HG03196 (cell line): ENCODE data around the gene NSMCE1.
"Not testable (repeated sequence)": the region's sequence is repeated elsewhere in the genome, so short reads cannot be mapped to it uniquely, and the experiment has no call there.

Experiments used
- ATAC-seq: cut with Tn5 transposase; IDR thresholded peaks from one replicate; pipeline ENCODE4 v1.9.1; 2021; ENCODE audit not compliant: unreplicated experiment

The NSMCE1 gene

DNA sequence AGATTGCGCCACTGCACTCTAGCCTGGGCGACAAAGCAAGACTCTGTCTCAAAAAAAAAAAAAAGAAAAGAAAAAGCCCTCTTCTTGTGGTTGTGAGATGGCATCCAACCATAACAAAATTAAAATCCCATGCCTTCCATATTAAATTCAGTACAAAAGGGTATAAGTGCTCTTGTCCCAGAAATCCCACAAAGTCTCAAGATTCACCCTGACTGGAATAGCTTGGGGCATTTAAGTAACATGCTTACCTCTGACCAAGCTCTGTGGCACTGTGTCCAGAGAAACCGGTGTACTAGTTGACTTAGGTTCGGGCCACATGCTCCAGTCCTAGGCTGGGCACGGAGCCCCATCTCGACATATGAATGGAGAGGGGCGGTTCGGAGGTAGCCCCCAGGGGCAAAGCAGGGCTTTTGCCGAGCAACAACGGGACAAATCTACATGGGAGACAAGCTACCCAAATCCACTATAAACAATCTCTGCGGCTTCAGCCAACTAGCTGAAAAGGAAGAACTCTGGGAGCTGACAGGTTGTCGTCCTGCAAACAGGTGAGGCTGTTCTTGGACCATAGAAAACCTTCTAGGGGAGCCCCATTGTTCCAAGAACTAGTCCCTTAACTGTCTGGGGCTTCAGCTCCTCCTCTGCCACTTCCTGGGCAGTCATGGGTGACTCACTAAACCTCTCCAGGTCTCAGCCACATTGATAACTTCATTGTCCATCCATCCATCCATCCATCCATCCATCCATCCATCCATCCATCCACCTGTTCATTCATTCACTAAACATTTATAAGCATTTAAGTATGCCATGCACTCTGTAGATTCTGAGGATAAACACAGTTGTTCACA lies 34.9 kb upstream of the NSMCE1 start:
- ATAC-seq, result no peak

- no peak for ATAC-seq
These were observed 33.6 kb upstream of the NSMCE1 start for GRCh38 chr16:27302126-27302525.

DNA sequence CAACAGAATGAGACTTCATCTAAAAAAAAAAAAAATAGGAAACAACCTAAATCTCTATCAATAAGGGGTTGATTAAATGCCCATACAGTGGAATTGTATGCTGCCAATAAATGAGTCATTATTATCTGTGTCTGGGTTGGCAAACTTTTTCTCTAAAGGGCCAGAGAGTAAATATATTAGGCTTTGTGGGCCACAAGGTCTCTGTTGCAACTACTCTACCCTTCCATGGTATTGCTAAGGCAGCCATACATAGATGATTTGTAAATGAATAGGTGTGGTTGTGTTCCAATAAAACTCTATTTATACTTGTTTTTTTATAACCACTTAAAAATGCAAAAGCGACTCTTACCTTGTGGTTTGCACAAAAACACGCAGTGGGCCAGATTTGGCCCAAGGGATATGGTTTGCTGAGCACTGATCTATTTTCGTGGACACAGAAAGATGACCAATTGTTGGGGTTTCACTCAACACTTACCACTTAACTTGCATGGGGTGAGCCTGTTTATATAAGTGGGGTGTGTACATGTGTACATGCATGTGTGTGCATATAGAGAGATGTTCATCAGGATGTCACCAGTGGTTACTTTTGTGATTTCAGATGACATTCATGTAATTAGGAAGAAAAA lies 32.8 kb upstream of the NSMCE1 start:
- ATAC-seq, result no peak

DNA sequence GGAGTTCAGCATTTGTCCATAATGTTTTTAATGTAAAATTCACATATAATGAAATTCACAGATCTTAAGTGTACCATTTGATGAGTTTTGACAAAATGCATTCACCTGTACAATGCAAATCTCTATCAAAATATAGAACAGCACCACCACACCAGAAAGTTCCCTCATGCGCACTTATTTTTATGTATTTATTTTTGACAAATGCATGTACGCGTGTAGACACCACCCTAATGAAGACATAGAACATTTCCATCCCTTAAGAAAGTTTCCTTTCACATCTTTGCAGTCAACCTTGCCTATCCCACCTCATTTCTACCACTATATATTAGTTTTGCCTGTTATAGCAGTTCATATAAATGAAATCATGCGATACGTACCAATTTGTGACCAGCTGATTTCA lies 29.6 kb upstream of the NSMCE1 start:
- no peak for ATAC-seq

DNA sequence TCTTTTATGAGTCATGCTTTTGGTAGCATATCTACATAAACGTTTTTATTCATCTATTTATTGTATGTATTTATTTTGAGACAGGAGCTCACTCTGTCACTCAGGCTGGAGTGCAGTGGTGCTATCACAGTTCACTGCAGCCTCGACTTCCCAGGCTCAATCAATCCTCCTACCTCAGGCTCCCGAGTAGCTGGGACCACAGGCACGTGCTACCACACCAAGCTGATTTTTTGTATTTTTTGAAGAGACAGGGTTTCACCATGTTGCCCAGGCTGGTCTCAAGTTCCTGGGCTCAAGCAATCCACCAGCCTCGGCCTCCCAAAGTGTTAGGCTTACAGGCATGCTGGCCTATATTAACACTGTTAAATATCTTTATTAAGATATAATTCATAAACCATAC lies 24.8 kb upstream of the NSMCE1 start:
- ATAC-seq, result no peak

DNA sequence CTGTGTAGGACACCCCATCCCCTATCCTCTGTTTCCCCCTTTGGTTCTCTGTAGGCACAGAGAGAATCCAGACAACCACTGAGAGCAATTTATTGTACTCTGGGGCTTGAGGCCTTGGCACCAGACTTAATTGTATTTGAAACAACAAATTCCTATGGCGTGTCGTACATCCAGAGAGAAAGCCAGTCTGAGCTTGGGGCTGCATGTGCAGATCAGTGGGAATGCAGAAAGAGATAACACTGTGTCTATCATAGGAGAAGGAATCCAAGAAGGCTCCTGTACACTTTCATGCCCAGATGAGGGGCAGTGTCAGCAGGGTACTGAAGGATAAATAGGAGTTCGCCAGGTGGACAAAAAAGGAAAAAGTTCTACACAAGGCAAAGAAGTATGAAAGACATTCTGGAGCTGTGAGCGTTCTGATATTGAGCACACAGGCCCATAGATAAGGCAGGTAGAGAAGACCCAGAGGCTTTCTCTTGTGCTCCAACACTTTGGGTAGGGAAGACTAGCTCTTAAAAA lies 23.2 kb upstream of the NSMCE1 start:
- ATAC-seq, result no peak

GRCh38 chr16:27291106-27291505 lies 22.5 kb upstream of the NSMCE1 start:
- no peak for ATAC-seq

GRCh38 chr16:27290562-27290961 lies 22.0 kb upstream of the NSMCE1 start:
- no peak for ATAC-seq

GRCh38 chr16:27289669-27290068 lies 21.1 kb upstream of the NSMCE1 start:
- no peak for ATAC-seq

DNA sequence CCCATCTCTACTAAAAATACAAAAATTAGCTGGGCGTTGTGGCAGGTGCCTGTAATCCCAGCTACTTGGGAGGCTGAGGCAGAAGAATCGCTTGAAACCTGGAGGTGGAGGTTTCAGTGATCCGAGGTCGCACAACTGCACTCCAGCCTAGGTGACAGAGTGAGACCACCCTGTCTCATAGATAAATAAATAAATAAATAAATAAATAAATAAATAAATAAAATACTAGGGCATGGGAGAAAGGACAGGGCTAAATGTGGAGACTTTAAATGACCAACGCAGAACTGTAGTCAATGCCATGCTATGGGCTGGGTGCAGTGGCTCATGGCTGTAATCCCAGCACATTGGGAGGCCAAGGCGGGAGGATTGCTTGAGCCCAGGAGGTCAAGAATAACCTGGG lies 19.7 kb upstream of the NSMCE1 start:
- not testable (repeated sequence) for ATAC-seq

GRCh38 chr16:27287887-27288286 lies 19.3 kb upstream of the NSMCE1 start:
- ATAC-seq, result no peak

DNA sequence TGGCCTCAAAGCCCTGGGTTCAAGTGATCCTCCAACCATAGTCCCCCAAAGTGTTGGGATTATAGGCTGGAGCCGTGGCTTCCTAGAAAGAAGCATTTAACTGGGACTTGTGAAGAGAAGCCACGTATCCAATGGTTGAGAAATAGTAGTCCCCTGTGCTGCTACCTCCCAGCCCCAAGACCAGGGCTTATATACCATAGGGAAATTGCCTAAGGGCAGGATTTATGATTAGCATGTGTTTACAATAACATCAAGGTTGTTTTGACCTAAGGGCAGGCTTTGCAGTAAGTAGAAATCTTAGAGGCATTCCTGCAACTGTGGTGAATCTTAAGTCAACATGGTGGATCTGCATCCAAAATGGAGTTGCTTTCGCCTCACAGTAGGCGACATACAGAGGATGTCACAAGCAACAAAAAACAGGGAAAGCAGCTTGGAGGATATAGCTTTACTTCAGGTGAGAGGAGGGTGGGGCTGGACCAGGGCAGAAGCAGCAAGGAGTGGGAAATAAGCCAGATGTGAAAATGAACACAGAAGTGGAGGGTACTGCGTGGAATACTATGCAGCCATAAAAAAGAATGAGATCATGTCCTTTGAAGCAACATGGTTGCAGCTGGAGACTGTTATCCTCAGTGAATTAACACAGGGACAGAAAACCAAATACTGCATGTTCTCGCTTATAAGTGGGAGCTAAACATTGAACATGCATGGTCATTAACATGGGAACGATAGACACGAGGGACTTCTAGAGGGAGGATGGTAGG lies 18.7 kb upstream of the NSMCE1 start:
- no peak for ATAC-seq

DNA sequence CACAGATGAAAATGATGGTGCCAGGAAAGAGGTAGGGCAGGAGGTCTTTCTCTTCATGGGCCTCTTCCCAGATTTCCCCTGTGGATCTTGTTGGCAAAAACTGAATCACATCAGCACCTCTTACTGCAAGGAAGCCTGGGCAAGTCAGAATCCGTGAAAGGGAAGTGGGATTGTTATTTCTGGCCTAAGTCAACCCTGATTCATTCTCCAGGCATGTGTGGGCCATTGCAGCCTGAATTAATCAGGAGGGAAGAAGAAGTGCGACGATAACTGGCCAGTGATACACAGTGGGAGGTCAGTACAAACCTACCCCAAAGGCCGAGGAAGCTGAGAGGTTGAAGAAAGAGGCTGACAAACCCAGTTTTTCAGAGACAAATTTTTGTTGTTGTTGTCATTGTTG lies 17.9 kb upstream of the NSMCE1 start:
- no peak for ATAC-seq

- no peak for ATAC-seq
These were observed 17.2 kb upstream of the NSMCE1 start for GRCh38 chr16:27285676-27286196.

DNA sequence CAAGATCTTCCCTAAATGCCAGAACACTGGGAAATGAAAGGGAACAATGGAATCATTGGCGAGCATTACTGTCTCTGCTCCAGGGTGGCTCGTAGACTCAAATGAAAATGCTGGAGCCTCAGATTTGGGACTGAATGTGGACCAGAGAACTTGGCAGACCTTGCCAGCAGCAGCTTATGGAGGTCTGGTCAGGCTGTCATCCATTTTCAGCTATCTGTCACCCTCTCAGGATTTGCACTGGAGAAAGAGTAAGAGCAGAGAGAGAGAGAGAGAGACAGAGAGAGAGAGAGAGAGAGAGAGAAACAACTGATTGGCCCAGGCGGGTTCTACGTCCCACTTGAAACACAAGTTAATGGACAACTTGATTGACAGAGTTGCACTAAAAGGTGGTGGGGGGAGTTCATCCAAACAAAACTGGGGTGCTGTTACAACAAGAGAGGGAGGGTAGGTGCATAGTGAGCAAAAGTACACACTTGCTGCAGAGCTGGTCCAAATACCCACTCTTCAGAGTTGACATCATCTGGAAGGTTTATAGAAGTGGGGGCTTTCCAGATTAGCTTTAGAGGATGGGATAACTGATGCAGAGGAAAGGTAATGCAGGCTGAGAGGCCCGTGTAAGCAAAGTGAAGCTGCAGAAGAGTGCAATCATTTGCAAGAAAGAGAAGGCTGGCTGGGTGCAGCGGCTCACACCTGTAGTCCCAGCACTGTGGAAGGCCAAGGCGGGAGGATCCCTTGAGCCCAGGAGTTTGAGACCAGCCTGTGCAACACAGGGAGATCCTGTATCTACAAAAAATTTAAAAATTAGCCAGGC lies 16.5 kb upstream of the NSMCE1 start:
- ATAC-seq, result no peak

DNA sequence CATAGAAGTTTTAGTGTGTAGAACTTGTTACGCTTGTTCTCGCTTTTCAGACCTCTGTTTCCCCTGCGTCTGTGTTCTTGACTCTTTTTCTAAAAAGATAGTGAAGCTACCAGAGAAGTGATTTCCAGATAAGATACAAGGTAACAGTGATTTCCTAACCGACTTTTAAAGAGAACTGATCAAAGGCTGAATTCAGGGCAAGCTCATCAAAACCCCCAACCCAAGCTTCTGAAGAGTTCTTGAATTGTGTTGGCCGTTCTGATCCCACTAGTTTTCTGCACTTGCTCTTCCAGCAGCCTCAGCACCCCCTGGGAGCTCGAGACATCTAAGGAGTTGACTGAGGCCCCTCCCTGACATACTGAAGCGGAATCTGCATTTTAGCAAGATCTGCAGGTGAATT lies 12.7 kb upstream of the NSMCE1 start:
- no peak for ATAC-seq

GRCh38 chr16:27275394-27275793 lies 6.8 kb upstream of the NSMCE1 start:
- no peak for ATAC-seq

GRCh38 chr16:27274424-27274874 lies 5.9 kb upstream of the NSMCE1 start:
- not testable (repeated sequence) for ATAC-seq

DNA sequence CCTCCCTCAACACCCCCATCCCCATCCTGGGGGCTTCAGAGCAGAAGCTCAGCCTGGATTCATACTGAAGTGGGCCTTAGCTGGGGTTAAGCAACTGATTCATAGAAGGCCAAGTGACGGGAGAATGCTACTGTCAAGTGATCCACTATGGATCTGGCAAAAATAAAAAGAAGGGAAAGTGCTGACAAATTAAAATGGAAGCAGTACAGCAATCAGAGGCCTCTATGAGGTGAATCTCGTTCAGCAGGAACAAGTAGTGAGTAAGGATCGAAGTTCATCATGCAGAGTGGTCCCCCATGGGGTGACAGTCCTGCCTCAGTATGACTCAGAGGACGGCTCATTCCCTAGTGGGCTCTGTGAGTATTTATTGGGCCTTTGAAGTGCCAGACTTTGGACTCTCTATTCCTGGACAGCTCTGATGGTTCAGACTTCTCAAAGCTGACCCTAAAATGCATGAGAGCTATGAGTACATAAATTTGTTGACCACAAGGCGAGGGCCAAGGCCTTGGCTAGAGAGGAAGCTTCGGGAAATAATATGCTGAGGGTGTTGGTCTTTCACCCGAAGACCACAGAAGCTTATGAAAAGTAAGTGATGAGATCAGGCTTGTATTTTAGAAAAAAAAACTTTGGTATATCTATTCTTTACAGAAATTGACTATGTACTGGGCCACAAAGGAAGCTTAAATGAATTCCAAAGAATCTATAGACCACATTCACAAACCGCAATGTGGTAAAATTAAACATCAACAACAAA lies 5.3 kb upstream of the NSMCE1 start:
- no peak for ATAC-seq

DNA sequence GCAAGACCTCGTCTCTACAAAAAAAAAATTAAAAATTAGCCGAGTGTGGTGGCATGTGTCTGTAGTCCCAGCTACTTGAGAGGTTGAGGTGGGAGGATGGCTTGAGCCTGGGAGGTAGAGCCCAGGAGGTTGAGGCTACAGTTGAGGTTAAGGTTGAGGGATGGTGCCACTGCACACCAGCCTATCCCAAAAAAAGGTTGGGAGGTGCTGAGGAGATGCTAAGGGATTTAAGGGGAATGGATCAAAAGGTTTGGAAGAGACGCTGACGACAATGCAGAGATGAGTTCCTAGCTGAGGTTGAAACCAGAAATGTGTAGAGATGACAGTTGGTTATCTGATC lies 4.7 kb upstream of the NSMCE1 start:
- no peak for ATAC-seq
